Retina (tissue), 1 donor: ENCODE data around the gene C1orf198.

Experiments used
- DNase-seq: peaks from one replicate; pipeline ENCODE4 v3.0.0-alpha.2; 2016

Gene C1orf198

GRCh38 chr1:230828421-230828820 lies 39.9 kb downstream of the C1orf198 start:
- DNase-seq: no peak

DNA sequence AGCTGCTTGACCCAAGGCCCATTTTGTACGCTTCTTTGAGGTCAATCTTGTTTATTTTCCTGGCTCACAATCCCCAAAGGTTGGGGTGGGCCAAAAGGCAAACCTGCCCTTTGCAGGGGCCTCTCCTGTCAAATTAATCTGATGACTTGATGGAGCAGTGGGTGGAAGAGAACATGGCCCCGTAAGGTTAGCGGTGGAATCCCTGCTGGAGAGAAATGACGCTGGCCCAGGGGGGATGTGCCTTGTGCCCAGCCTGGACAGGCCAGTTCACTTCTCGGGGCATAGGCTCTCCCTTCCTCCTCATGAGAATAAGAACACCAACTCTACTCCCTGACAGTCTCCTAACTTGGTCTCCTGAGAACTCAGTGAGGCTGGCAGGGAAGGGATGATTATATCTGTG lies 40.5 kb downstream of the C1orf198 start:
- no peak for DNase-seq

DNA sequence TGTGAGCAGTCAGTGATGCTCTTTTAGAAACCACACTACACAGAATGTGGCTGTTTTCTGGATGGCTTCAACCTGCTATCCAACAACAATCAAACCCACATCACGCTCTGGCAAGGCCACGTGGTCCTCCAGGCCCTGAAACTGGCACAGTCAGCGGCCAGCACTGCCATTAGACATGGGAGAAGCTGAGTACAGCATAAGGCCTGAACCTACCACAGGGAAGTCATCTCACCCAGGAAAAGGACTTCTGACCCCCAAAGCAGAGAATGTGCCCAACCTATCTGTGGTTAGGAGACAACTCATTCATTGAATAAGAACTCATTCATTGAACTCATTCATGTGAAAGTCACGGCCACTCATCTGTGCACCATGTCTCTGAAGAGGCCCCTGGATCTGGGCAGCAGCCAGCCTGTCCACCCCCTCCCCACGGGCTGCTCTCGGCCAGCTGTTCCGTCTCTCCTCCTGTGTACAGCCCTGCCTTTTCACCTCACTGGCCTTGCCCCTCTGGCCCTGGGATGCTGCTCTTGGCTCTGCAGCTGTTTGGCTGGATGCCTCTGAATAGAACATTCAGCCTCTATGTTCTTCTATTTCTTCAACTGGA lies 41.1 kb downstream of the C1orf198 start:
- DNase-seq: peak; percentile 57

DNA sequence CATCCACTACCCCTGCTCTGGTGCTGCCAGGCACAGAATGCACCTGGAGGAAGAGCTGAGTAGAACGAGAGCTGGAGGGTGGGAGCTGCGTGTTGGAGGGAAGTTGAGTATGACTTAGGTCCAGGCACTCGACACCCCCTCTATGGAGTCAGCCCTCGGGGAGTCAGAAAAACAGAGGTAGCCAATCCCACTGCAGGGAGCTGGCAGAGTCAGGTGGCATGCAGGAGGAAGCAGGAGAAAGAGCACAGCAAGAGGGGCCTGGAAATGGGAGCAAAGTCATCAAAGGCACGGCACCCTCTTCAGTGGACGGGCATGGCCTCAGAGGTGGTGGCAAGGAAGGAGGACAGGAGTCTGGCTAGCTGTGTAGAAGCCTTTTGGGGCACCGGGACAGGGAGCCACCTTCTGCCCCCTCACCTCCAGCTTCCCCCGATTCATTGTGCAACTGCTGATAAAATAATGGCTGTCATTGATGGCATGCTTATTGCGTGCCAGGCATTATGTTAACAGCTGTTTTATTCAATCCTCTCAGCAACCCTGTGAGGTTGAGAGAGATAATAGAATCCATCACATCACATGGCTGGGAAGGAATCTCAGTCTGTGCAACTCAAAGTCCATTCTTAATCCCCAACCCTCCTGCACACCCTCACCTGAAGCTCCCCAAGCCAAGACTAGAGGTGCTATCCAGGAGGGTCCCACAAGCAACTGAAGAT lies 42.0 kb downstream of the C1orf198 start:
- no peak for DNase-seq

DNA sequence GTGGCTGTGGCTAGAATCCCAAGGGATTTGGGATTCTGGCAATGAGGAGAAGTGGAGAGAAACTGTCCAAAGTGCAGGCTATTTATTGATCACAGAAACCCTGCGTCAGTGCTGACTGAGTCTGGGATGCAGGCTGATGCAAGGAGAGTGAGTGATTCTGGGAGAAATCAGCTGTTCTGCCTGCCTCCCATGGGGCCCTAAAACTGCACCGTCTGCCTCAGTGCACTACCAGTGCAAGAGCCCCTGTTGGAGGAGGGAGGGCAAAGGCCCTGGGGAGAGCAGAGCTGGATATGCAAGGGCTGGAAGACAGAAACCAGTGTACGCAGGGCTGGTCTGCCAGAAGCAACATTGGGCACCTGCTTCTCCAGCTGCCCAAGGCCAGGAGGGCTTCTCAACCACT lies 42.6 kb downstream of the C1orf198 start:
- no peak for DNase-seq

- no peak for DNase-seq
These were observed 43.2 kb downstream of the C1orf198 start for GRCh38 chr1:230824919-230825721.

GRCh38 chr1:230824551-230824918 lies 43.8 kb downstream of the C1orf198 start:
- no peak for DNase-seq

GRCh38 chr1:230823931-230824381 lies 44.4 kb downstream of the C1orf198 start:
- DNase-seq: no peak

- no peak for DNase-seq
These were observed 44.9 kb downstream of the C1orf198 start for GRCh38 chr1:230823426-230823825.

DNA sequence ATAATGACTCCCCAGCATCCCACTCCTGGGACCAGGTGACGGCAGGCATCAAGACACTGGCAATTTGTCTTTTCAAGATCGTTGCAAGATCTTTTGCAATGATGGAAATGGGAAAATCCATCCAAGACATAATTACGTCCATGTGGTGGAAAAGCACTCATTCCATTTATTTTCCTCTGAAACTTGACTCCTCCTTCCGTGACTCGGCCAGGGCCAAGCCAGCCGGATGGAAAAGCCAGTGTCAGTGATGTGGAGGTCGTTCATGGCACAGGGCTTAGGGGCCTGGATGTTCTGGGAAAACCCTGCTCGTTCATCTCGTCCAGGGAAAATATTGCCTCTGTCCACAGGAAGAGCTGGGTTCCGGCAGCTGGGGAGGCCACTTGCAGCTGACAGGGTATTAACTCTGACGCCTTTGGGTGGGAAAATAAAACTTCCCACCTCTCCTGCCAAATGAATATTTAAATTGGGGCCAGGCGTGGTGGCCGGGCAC lies 46.2 kb downstream of the C1orf198 start:
- no peak for DNase-seq

GRCh38 chr1:230821346-230821745 lies 47.0 kb downstream of the C1orf198 start:
- DNase-seq: no peak

DNA sequence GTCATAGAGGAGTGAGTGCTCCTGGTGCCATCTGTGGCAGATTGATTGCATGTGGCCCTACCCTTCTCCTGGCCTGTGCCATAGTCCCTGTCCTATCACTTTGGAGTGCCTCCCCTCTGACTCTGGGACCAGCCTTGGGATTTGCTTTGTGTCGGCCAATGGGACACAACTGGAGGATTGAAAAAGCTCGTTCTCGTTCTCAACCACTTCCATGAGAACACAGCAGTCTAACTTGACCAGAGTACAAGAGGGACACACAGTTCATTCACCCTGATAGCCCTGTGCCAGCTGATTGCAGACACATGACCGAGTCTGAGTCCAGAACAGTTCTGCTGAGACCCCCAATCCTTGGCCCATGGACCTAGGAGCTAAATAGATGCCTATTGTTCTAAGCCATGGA lies 47.8 kb downstream of the C1orf198 start:
- DNase-seq: no peak

DNA sequence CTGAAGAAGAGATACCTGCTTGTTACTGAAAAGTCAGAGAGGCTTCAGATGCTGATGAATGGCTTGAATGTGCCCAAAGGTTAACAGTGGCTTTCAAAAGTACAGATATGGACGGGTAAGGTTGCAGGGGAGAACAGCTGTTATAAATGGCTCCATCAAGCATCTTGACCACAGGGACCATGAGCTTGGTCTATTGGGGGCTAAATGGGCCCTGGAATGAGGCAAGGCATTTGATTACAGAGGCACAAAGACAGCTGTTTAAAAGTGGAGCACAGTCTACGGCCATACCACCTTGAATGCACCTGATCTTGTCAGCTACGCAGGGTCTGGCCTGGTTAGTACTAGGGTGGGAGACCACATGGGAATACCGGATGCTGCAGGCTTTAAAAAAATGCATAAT lies 48.3 kb downstream of the C1orf198 start:
- DNase-seq: no peak

- no peak for DNase-seq
These were observed 49.4 kb downstream of the C1orf198 start for GRCh38 chr1:230818901-230819300.

DNA sequence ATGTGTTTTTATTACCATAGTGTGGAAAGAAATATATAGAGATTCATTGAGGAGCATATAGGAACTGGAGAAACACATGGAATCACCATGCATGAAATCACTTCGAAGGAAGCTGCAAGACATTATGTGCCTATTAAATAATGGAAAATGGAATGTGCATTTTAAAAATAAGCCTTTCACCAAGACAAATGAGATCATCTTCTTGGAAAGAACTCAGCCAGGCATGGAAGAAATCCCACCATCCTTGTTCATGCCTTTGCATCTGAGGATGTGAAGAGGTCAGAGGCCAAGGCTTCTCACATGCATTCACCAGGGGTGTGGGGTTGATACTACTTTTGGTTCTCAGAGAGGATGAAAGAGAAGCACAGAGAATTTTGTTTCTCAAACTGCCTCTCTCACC lies 50.0 kb downstream of the C1orf198 start:
- no peak for DNase-seq

DNA sequence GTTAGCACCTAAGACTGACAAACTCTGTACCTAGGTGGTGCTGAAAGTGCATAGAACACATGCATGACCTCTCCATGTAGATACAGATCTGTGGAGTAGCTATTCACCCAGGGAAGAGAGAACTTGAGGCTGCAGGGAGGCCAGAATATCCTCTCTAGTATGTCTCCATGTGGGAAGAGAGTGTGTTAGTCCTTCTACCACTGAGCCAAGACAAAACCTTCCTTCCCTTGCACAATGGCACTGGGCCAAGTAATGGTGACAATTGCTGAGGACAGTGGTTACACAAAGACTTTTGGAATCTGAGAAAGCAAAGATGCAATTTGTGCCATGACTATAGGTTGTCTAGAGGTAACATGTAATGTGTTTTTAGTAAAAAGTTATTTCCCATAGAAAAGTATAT lies 52.3 kb downstream of the C1orf198 start:
- DNase-seq: no peak

GRCh38 chr1:230814949-230815692 lies 53.2 kb downstream of the C1orf198 start:
- DNase-seq: no peak

- no peak for DNase-seq
These were observed 55.8 kb downstream of the C1orf198 start for GRCh38 chr1:230812568-230812967.

DNA sequence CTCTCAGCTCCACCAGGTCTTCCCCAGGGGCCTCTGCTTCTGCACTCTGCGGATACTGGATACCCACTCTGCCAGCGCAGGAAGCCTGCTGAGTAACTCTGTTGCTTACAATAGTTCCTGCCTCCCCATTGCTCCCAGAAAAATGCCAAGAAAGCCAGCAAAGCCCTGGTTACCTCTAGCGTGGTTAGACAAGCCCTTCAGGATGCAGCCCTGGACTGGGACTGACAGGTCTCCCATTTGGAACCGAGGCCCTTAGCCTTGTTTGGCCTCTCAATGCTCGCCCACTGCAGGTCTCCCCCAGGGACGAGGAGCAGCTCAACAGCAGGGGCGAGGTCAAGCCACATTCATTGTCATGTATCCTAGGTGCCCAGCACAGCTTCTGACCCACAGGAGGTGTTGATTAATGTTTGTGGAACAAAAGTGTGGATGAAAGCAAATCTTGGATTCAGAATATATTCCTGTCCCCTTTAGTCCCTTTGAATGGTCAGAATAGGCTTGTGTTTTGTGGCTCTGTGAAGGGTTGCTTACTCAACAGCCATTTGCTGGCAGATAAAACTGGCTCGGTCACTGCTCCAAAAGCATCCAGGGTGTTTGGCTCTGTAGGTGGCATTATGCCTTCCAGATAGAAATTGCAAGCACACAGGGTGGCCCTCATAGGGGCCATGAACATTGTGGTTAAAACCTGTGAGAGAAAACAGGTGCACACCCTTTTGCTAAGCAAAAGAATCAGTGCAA lies 58.9 kb downstream of the C1orf198 start:
- DNase-seq: no peak

- DNase-seq: no peak
These were observed 59.9 kb downstream of the C1orf198 start for GRCh38 chr1:230808281-230808872.

DNA sequence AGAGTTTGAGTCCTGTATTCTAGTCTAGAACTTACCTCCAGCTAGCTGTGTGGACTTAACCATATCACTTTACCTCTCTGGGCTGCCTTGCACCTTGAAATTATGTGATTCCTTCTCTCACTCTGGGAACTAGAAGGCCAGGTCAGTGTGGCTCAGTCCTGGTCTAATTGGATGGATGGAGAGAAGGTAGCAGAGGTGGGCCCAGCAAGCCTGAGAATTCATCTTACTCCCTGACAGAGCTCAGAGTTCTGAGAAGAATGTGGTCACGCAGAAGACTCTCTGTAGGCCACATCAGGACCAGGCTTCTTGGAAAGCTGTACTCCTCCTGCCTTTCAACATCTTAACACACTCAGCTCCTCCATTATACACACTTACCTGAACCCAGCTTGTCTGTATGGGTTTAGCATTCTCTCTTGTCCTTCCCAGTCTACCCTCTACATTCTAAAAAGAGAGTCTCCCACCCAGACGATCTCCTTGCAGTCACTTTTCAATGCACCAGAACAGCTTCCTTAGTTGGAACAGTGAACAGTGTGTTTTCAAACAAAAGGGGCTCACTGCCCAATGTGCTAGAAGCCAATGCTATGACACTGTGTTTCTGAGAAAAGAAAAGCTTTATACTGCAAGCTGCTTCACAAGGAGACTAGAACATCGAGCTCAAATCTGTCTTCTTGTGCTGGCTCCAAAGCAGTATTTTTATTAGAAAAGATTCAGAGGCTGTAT lies 60.6 kb downstream of the C1orf198 start:
- DNase-seq: no peak
